Spleen (tissue), 7 donors: ENCODE results near the gene RPTOR.
A peak's percentile ranks its signal among the peaks of the same experiment; 100 is the strongest.

ENCODE experiments used
- POLR2A ChIP-seq, 3 donors: fragments of 450-650 bp; IDR thresholded peaks; one replicate each; pipeline ENCODE4 v1.5.1; 2017; ENCODE audit warnings: antibody characterized with exemption in 3 of 3, mild to moderate bottlenecking in 1 of 3
- POLR2AphosphoS5 ChIP-seq, 3 donors: sonication (generic); formaldehyde crosslinking; IDR thresholded peaks; one replicate each; pipeline ENCODE4 v1.5.1; 2017; ENCODE audit warnings: antibody characterized with exemption in 3 of 3
- TF ChIP-seq, protein P1 (sequence below), 11 experiments: fragments of 200-600 bp in 7 of 11; fragments of 450-650 bp in 4 of 11; sonication (generic) in 4 of 11; IDR thresholded peaks in 8 of 11; conservative IDR thresholded peaks in 3 of 11; 1 replicate in 7 of 11; 2 replicates in 4 of 11; pipeline versions ENCODE4 v1.4.0 to v1.8.0; 2016 to 2021; ENCODE audit warnings: antibody characterized with exemption in 11 of 11, inconsistent platforms in 4 of 11, mild to moderate bottlenecking in 1 of 11
- donor health status: DM: no; HTN: no; CAD: no; lungs with moderate emphysema.
- donor health status: DM: no; HTN: no; CAD: no.
- donor health status: DM: no; HTN: no; CAD: no.

- TF ChIP-seq, protein P1, sequence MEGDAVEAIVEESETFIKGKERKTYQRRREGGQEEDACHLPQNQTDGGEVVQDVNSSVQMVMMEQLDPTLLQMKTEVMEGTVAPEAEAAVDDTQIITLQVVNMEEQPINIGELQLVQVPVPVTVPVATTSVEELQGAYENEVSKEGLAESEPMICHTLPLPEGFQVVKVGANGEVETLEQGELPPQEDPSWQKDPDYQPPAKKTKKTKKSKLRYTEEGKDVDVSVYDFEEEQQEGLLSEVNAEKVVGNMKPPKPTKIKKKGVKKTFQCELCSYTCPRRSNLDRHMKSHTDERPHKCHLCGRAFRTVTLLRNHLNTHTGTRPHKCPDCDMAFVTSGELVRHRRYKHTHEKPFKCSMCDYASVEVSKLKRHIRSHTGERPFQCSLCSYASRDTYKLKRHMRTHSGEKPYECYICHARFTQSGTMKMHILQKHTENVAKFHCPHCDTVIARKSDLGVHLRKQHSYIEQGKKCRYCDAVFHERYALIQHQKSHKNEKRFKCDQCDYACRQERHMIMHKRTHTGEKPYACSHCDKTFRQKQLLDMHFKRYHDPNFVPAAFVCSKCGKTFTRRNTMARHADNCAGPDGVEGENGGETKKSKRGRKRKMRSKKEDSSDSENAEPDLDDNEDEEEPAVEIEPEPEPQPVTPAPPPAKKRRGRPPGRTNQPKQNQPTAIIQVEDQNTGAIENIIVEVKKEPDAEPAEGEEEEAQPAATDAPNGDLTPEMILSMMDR (IDR thresholded peaks at IDR 0.05 in 8 of 11, conservative IDR thresholded peaks at IDR 0.05 in 3 of 11): peak in 3 of 11 experiments; percentile 4 to 34 (median 14)
- TF ChIP-seq POLR2A (IDR thresholded peaks at IDR 0.05) (no peak), POLR2AphosphoS5 (IDR thresholded peaks at IDR 0.05) (peak; percentile 75 to 81 (median 79))
Observed at GRCh38 chr17:80970762-80971703, 426.4 kb downstream of the RPTOR start.
